Measurements from ENCODE around the gene MRPS9.

DNA sequence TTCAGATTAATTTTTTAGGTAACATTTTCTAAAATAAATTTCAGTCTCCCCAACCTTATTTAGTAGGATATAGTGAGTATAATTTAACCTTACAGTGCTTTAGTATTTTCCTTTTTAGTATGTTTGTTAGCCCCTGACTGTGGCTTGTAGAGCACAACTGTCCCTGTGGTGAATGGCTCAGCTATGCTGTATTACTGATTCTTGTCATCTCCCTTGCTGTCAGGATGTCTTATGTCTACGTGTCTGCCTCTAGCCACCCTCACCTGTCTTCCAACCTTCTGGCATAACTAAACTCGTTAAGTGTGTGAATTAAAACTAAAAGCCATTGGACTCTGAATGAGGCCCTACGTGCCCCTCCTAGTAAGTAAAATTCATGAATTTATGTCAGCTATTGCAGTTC, 18.4 kb downstream of the MRPS9 start:
- TF ChIP-seq CTCF (IDR thresholded peaks at IDR 0.05) = no peak
- no peak for TF ChIP-seq POLR2AphosphoS5 (IDR thresholded peaks at IDR 0.05)
- no peak for TF ChIP-seq POLR2A (IDR thresholded peaks at IDR 0.05)
- no peak for TF ChIP-seq EP300 (IDR thresholded peaks at IDR 0.05)

All from suprapubic skin (tissue), 4 donors.